A549 (cell line): Measurements from ENCODE around the gene TBL1XR1. TPM values are rescaled to one million over a fixed set of nuclear protein-coding genes. Genes with fewer than 3 reads are reported as not detected.

ENCODE experiments used
- ATAC-seq, 2 experiments: fragments of 200-7000 bp in 1 of 2; fragments of >200 bp in 1 of 2; cut with Nextera tagmentation in 1 of 2; cut with Tn5 transposase in 1 of 2; 3 replicates each; pipeline versions ENCODE4 v1.8.0 to v1.9.1; 2018 to 2020; ENCODE audit warnings: mild to moderate bottlenecking in 1 of 2, moderate library complexity in 1 of 2
- CTCF ChIA-PET: fragments of 300-600 bp; sonication (Branson Sonifier 250); formaldehyde crosslinking; extraction: SDS; loops from one replicate; lab custom pipeline; 2021; ENCODE audit warnings: antibody characterized with exemption, inconsistent platforms; lab: Yijun Ruan, JAX
- POLR2A ChIA-PET: fragments of 350-600 bp; formaldehyde crosslinking; extraction: SDS; loops from one replicate; lab custom pipeline; 2021; ENCODE audit warnings: antibody characterized with exemption, inconsistent platforms; lab: Yijun Ruan, JAX
- DNase-seq, 2 experiments: peaks; one replicate each; pipeline versions ENCODE4 v3.0.0 to v3.0.0-alpha.2; 2011 to 2016; ENCODE audit warnings: low read depth in 1 of 2, low spot score in 1 of 2
- FAIRE-seq: peaks from 2 replicates; lab custom pipeline; 2011; peaks lifted over from hg19 to GRCh38; lab: Jason Lieb, UNC
- H3K27ac ChIP-seq, 2 experiments: fragments of >200 bp; sonication (Bioruptor Twin); formaldehyde crosslinking; 3 replicates each; pipeline ENCODE4 v1.5.1; 2016 to 2017
- H3K4me1 ChIP-seq: fragments of >200 bp; sonication (Bioruptor Twin); formaldehyde crosslinking; 3 replicates; pipeline ENCODE4 v1.6.1; 2016
- H3K4me2 ChIP-seq: fragments of >200 bp; sonication (Bioruptor Twin); formaldehyde crosslinking; 3 replicates; pipeline ENCODE4 v1.6.1; 2016
- H3K4me3 ChIP-seq: fragments of >200 bp; sonication (Bioruptor Twin); formaldehyde crosslinking; 3 replicates; pipeline ENCODE4 v1.5.1; 2016
- H3K9me3 ChIP-seq: fragments of >200 bp; sonication (Bioruptor Twin); formaldehyde crosslinking; 3 replicates; pipeline ENCODE4 v1.6.1; 2016
- BHLHE40 ChIP-seq: IDR thresholded peaks from 2 replicates; pipeline ENCODE4 v1.6.1; 2012; ENCODE audit warnings: low read depth, low read length, inconsistent platforms
- CBX2 ChIP-seq: fragments of 200-600 bp; sonication (generic); IDR thresholded peaks from 2 replicates; pipeline ENCODE4 v1.6.1; 2016; ENCODE audit warnings: low read depth, mild to moderate bottlenecking, borderline replicate concordance
- EHF ChIP-seq: fragments of 250-450 bp; sonication (Bioruptor Pico); IDR thresholded peaks from 2 replicates; pipeline ENCODE4 v1.5.0; 2020; ENCODE audit warnings: mild to moderate bottlenecking
- FOSB ChIP-seq: fragments of 250-450 bp; sonication (Bioruptor Pico); IDR thresholded peaks from 2 replicates; pipeline ENCODE4 v1.5.0; 2020; ENCODE audit warnings: mild to moderate bottlenecking, moderate library complexity
- FOSL2 ChIP-seq, 2 experiments: fragments of 450-650 bp in 1 of 2; fragments of >200 bp in 1 of 2; sonication (Bioruptor Twin) in 1 of 2; formaldehyde crosslinking; IDR thresholded peaks; 2 replicates each; pipeline versions ENCODE4 v1.5.0 to v1.6.1; 2016 to 2020; ENCODE audit warnings: mild to moderate bottlenecking in 1 of 2, moderate library complexity in 1 of 2
- FOXS1 ChIP-seq: fragments of 250-450 bp; sonication (Bioruptor Pico); IDR thresholded peaks from 2 replicates; pipeline ENCODE4 v1.5.0; 2020; ENCODE audit warnings: mild to moderate bottlenecking, moderate library complexity
- GATA3 ChIP-seq: IDR thresholded peaks from 2 replicates; pipeline ENCODE4 v1.6.1; 2012; ENCODE audit warnings: borderline replicate concordance
- HDAC2 ChIP-seq: fragments of 200-600 bp; sonication (generic); IDR thresholded peaks from 2 replicates; pipeline ENCODE4 v1.6.1; 2016
- HEYL ChIP-seq: fragments of 250-450 bp; sonication (Bioruptor Pico); IDR thresholded peaks from 2 replicates; pipeline ENCODE4 v1.8.0; 2021; ENCODE audit warnings: mild to moderate bottlenecking, moderate library complexity
- HOXA7 ChIP-seq: fragments of 250-450 bp; sonication (Bioruptor Pico); IDR thresholded peaks from 2 replicates; pipeline ENCODE4 v1.5.0; 2020; ENCODE audit warnings: mild to moderate bottlenecking, moderate library complexity
- HOXB13 ChIP-seq: fragments of 250-450 bp; sonication (Bioruptor Pico); IDR thresholded peaks from 2 replicates; pipeline ENCODE4 v1.5.0; 2020; ENCODE audit warnings: low read depth, mild to moderate bottlenecking, moderate library complexity
- JUNB ChIP-seq: fragments of >200 bp; sonication (Bioruptor Twin); formaldehyde crosslinking; IDR thresholded peaks from 2 replicates; pipeline ENCODE4 v1.6.1; 2016
- MAFK ChIP-seq: fragments of 450-650 bp; IDR thresholded peaks from 2 replicates; pipeline ENCODE4 v1.6.1; 2014; ENCODE audit not compliant: partially characterized antibody
- MAZ ChIP-seq: fragments of 150-350 bp; IDR thresholded peaks from 2 replicates; pipeline ENCODE4 v1.6.1; 2014; ENCODE audit warnings: antibody characterized with exemption, low read depth, low read length, borderline replicate concordance
- MYC ChIP-seq: IDR thresholded peaks from 2 replicates; pipeline ENCODE4 v1.6.1; 2012; ENCODE audit warnings: mild to moderate bottlenecking, inconsistent platforms, low read length, improper control_type of control experiment, borderline replicate concordance
- NFE2L2 ChIP-seq: fragments of 150-350 bp; conservative IDR thresholded peaks from 2 replicates; pipeline ENCODE4 v1.6.1; 2014; ENCODE audit warnings: low read length
- NPAS2 ChIP-seq: fragments of 250-450 bp; sonication (Bioruptor Pico); IDR thresholded peaks from 2 replicates; pipeline ENCODE4 v1.8.0; 2022; ENCODE audit warnings: mild to moderate bottlenecking, moderate library complexity, borderline replicate concordance
- NR3C1 ChIP-seq: fragments of >200 bp; sonication (Bioruptor Twin); formaldehyde crosslinking; IDR thresholded peaks from 3 replicates; pipeline ENCODE4 v1.6.1; 2017
- RFX5 ChIP-seq: fragments of 450-650 bp; IDR thresholded peaks from 2 replicates; pipeline ENCODE4 v1.7.1; 2014; ENCODE audit warnings: antibody characterized with exemption, mild to moderate bottlenecking, moderate library complexity
- SREBF2 ChIP-seq: fragments of 450-650 bp; IDR thresholded peaks from 2 replicates; pipeline ENCODE4 v1.6.1; 2014; ENCODE audit warnings: mild to moderate bottlenecking, moderate library complexity
- TP53 ChIP-seq: fragments of 250-450 bp; sonication (Bioruptor Pico); IDR thresholded peaks from 2 replicates; pipeline ENCODE4 v1.5.0; 2021; ENCODE audit warnings: mild to moderate bottlenecking, moderate library complexity
- ZC3H11A ChIP-seq: fragments of 450-650 bp; IDR thresholded peaks from 2 replicates; pipeline ENCODE4 v1.6.1; 2014; ENCODE audit warnings: antibody characterized with exemption, mild to moderate bottlenecking
- WGBS: methylation state at CpG from one replicate; pipeline ENCODE4 v1.1.6; 2017; ENCODE audit errors: missing lambda C conversion rate; 5-methylcytosine and 5-hydroxymethylcytosine counted together
- polyA plus RNA-seq, 4 experiments: library from polyadenylated mRNA; depleted of rRNA in 3 of 4; stranded (reverse); fragments of >200 nt; fragmentation: RNase III in 1 of 4; extraction: RNeasy Plus Mini Kit Qiagen cat#74134 plus additional on column Dnase treatment in 1 of 4; gene quantifications; 2 replicates in 3 of 4; 3 replicates in 1 of 4; pipeline ENCODE4 v1.2.3, GENCODE V29; 2011 to 2017
- TF ChIP-seq, protein P1 (sequence below): fragments of 450-650 bp; IDR thresholded peaks from 2 replicates; pipeline ENCODE4 v1.6.1; 2014; ENCODE audit warnings: antibody characterized with exemption
- TF ChIP-seq, protein P2 (sequence below): IDR thresholded peaks from 2 replicates; pipeline ENCODE4 v1.6.1; 2012
- TF ChIP-seq, protein P3 (sequence below): IDR thresholded peaks from 2 replicates; pipeline ENCODE4 v1.6.1; 2012
- TF ChIP-seq, protein P4 (sequence below): fragments of >200 bp; sonication (Bioruptor Twin); formaldehyde crosslinking; IDR thresholded peaks from 2 replicates; pipeline ENCODE4 v1.6.1; 2016
- TF ChIP-seq, protein P5 (sequence below): fragments of 150-350 bp; IDR thresholded peaks from 2 replicates; pipeline ENCODE4 v1.6.1; 2014; ENCODE audit warnings: low read depth, mild to moderate bottlenecking, low read length
- TF ChIP-seq, protein P6 (sequence below): fragments of 250-450 bp; sonication (Bioruptor Pico); IDR thresholded peaks from 2 replicates; pipeline ENCODE4 v1.5.0; 2021; ENCODE audit warnings: mild to moderate bottlenecking, moderate library complexity, borderline replicate concordance

The TBL1XR1 gene
- polyA plus RNA-seq, 2 of the 4 experiments (the other 2 are of a cell fraction): 41.4 to 106 TPM

DNA sequence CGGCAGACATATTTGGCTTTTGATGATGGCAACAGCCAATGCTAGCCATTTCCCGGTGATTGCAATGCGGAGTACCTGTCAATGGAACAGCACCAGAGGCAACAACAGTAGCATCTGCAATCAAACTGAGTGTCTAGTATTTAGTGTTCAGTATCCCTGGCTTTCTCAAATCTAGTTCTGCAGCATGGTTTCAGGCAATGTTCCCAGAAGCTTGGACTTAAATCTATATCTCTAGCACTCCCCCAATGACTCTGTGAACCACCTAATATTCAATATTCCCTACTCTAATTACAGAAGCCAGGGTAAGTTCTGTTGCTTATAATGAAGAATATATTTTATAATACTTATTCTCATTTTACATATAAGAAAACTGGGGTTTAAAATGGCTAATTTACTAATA lies 48.2 kb downstream of the TBL1XR1 start:
- ChIA-PET CTCF (no interaction called here), POLR2A (no interaction called here)

DNA sequence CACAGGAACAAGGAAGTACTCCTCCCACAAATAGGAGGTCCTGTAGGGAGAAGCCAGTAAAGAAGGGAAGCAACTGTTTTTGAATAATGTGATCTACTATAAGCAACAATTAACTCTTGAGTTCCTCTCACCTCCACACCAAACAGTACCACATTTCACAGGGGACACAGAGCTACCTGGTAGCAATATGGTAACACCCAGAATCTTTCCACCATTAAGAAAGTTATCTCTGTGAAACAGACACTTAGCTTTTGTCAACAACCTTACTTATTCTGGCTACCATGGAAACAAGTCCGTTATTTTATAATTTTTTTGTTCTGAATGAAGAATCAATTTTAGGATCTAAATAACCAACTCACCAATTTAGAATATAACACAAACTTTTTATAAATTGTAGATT lies 49.5 kb downstream of the TBL1XR1 start:
- Histone ChIP-seq H3K4me1 (peaks cover 59% of the 10 kb centered on the region), H3K4me3 (no peak overlapping the region), H3K4me2 (no peak overlapping the region), H3K9me3 (no peaks in the 10 kb centered on the region), H3K27ac (no peak overlapping the region)
- DNase-seq: no peak
- ATAC-seq: no peak
- FAIRE-seq: no peak
- 93% methylated on average over 1 of the region's 1 CpG for WGBS
- ChIA-PET POLR2A (no interaction called here), CTCF (no interaction called here)
- no peak for TF ChIP-seq NR3C1
- no peak for TF ChIP-seq EHF
- no peak for TF ChIP-seq SREBF2
- no peak for TF ChIP-seq BHLHE40
- TF ChIP-seq HOXA7 (CRISPR knock-in tag): no peak

More for the DNA sequence above, 48.2 kb downstream of the TBL1XR1 start:
- Histone ChIP-seq H3K27ac (no peak overlapping the region), H3K9me3 (no peaks in the 10 kb centered on the region), H3K4me2 (no peak overlapping the region)
- TF ChIP-seq GATA3 (no peak), MYC (no peak), NPAS2 (CRISPR knock-in tag) (no peak), NFE2L2 (no peak), MAFK (no peak), HOXB13 (CRISPR knock-in tag) (no peak), JUNB (no peak), TP53 (CRISPR knock-in tag) (no peak), FOSB (no peak), RFX5 (no peak), FOXS1 (CRISPR knock-in tag) (no peak), ZC3H11A (no peak), FOSL2 (IDR thresholded peaks at IDR 0.05) (no peak), FOSL2 (CRISPR knock-in tag; IDR thresholded peaks at IDR 0.05) (no peak), HDAC2 (no peak)
- TF ChIP-seq, protein P1, sequence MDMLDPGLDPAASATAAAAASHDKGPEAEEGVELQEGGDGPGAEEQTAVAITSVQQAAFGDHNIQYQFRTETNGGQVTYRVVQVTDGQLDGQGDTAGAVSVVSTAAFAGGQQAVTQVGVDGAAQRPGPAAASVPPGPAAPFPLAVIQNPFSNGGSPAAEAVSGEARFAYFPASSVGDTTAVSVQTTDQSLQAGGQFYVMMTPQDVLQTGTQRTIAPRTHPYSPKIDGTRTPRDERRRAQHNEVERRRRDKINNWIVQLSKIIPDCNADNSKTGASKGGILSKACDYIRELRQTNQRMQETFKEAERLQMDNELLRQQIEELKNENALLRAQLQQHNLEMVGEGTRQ: no peak
- TF ChIP-seq, protein P2, sequence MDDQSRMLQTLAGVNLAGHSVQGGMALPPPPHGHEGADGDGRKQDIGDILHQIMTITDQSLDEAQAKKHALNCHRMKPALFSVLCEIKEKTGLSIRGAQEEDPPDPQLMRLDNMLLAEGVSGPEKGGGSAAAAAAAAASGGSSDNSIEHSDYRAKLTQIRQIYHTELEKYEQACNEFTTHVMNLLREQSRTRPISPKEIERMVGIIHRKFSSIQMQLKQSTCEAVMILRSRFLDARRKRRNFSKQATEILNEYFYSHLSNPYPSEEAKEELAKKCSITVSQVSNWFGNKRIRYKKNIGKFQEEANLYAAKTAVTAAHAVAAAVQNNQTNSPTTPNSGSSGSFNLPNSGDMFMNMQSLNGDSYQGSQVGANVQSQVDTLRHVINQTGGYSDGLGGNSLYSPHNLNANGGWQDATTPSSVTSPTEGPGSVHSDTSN: no peak
- TF ChIP-seq, protein P3, sequence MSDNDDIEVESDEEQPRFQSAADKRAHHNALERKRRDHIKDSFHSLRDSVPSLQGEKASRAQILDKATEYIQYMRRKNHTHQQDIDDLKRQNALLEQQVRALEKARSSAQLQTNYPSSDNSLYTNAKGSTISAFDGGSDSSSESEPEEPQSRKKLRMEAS: no peak
- TF ChIP-seq, protein P4, sequence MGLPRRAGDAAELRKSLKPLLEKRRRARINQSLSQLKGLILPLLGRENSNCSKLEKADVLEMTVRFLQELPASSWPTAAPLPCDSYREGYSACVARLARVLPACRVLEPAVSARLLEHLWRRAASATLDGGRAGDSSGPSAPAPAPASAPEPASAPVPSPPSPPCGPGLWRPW: no peak
- TF ChIP-seq, all 56 proteins: peak for 0
- ATAC-seq (no peak), FAIRE-seq (no peak), DNase-seq (no peak)
- WGBS: 94% methylated on average over 3 of the region's 3 CpGs
- Histone ChIP-seq H3K4me3 (no peak overlapping the region), H3K4me1 (peaks cover 60% of the 10 kb centered on the region)

DNA sequence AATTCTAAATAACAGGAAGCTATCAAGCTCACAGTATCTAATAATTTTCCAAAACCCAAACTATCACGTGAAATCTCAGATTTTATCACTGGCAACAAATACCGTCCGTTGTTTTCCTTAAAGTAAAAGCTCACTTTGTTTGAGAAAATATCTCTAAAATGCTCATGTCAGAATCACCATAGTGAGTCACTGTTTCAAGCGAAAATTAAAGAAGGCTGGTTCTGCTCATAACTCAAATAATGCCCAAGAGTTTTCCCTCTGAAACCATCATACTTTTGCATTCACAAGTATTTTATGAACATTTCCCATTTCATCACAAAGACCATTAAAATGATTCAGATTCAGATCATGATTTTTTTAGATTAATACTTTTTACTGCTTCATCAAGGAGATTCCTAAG lies 50.6 kb downstream of the TBL1XR1 start:
- WGBS: 65% methylated on average over 4 of the region's 4 CpGs
- ATAC-seq: no peak
- POLR2A ChIA-PET: no interaction called here
- TF ChIP-seq JUNB (no peak), FOXS1 (CRISPR knock-in tag) (no peak), RFX5 (no peak), EHF (no peak), MAFK (no peak), NPAS2 (CRISPR knock-in tag) (no peak), CBX2 (no peak), SREBF2 (no peak), MAZ (no peak), HEYL (CRISPR knock-in tag) (no peak)
- TF ChIP-seq, protein P3: no peak
- TF ChIP-seq, protein P5, sequence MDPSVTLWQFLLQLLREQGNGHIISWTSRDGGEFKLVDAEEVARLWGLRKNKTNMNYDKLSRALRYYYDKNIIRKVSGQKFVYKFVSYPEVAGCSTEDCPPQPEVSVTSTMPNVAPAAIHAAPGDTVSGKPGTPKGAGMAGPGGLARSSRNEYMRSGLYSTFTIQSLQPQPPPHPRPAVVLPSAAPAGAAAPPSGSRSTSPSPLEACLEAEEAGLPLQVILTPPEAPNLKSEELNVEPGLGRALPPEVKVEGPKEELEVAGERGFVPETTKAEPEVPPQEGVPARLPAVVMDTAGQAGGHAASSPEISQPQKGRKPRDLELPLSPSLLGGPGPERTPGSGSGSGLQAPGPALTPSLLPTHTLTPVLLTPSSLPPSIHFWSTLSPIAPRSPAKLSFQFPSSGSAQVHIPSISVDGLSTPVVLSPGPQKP: no peak
- TF ChIP-seq, protein P1: no peak
- TF ChIP-seq, protein P6, sequence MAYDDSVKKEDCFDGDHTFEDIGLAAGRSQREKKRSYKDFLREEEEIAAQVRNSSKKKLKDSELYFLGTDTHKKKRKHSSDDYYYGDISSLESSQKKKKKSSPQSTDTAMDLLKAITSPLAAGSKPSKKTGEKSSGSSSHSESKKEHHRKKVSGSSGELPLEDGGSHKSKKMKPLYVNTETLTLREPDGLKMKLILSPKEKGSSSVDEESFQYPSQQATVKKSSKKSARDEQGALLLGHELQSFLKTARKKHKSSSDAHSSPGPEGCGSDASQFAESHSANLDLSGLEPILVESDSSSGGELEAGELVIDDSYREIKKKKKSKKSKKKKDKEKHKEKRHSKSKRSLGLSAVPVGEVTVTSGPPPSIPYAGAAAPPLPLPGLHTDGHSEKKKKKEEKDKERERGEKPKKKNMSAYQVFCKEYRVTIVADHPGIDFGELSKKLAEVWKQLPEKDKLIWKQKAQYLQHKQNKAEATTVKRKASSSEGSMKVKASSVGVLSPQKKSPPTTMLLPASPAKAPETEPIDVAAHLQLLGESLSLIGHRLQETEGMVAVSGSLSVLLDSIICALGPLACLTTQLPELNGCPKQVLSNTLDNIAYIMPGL (CRISPR knock-in tag): no peak
- TF ChIP-seq, protein P4: no peak
- TF ChIP-seq, all 56 proteins: peak for 0
- Histone ChIP-seq H3K27ac (no peak overlapping the region), H3K4me2 (no peak overlapping the region), H3K9me3 (no peaks in the 10 kb centered on the region), H3K4me3 (no peak overlapping the region), H3K4me1 (peaks cover 64% of the 10 kb centered on the region)
- no peak for FAIRE-seq
- CTCF ChIA-PET: interaction anchor here (0.8 kb wide), 1 partner anchor 254 kb away, joined by 4 read pairs; no protein-coding TSS in a partner anchor
- no peak for DNase-seq
